ENCODE measurements around the gene PCBD1. TPM values are rescaled to one million over a fixed set of nuclear protein-coding genes. Genes with fewer than 3 reads are reported as not detected.
"Not testable (repeated sequence)": the region's sequence is repeated elsewhere in the genome, so short reads cannot be mapped to it uniquely, and the experiment has no call there.

PCBD1 gene
- total RNA-seq, 1 donor from 2014 or later: 41.1 TPM

GRCh38 chr10:70885481-70885880 is 2.9 kb downstream of the PCBD1 start:
- intact Hi-C loops (cut with DNase I): no loop called here
- ATAC-seq: no peak
- DNase-seq (ENCODE audit: low spot score): no peak

- DNase-seq (ENCODE audit: low spot score) (no peak), ATAC-seq (no peak)
- intact Hi-C loops (cut with DNase I): no loop called here
Observed at GRCh38 chr10:70884741-70885140, 3.6 kb downstream of the PCBD1 start.

DNA sequence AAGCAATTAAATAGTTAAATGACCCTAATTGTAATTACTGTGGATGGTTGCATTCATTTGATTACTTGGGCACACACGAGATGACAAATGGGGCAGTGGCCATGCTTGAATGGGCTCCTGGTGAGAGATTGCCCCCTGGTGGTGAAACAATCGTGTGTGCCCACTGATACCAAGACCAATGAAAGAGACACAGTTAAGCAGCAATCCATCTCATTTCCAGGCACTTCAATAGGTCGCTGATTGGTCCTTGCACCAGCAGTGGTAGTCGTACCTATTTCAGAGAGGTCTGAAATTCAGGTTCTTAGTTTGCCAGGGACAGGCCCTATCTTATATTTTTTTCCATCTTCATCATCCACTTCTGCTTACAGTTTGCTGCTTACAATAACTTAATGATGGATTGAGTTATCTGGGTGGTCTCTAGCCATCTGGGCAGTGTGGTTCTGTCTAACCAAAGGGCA is 8.3 kb downstream of the PCBD1 start:
- ATAC-seq: peak; percentile 82
- DNase-seq (ENCODE audit: low spot score): peak; percentile 86
- intact Hi-C loops (cut with DNase I): no loop called here

DNA sequence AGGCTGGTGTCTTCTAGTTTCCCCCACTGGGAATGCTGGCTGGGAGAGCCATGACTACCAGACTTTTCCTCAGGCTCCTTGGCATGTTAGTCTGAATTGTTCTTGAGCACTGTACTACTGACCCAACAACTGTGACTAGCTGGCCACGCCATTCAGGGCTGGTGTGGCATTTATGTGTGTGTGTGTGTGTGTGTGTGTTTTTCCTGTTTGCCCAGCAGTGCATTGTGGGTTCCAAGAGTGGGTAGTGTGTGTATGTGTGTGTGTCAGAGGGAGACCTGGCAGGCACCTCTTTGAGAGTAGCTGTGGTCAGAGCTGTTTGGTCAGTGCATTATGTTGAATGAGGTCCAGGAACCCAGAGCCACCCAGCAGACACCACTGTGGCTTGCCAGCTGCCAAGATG is 9.2 kb downstream of the PCBD1 start:
- DNase-seq (ENCODE audit: low spot score) (no peak), ATAC-seq (no peak)
- intact Hi-C loops (cut with DNase I): loop anchor here (2.0 kb wide), 1 partner anchor 62 kb away; no protein-coding TSS in a partner anchor

DNA sequence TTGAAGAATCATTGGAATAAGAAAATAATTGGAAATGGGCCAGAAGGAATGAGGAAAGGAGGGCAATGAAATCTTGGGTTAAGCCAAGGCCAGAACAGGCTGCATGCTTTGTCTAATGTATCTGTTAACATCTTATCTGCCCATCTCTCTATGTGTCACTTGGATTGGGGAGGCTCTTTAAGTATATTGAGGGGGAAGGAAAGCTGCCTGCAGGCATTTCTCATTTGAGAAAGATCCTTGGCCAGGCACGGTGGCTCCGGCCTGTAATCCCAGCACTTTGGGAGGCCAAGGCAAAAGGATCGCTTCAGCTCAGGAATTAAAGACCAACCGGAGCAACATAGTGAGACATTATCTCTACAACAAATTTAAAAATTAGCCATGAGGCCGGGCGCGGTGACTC is 14.3 kb downstream of the PCBD1 start:
- DNase-seq (ENCODE audit: low spot score) (no peak), ATAC-seq (no peak)
- intact Hi-C loops (cut with DNase I): no loop called here

DNA sequence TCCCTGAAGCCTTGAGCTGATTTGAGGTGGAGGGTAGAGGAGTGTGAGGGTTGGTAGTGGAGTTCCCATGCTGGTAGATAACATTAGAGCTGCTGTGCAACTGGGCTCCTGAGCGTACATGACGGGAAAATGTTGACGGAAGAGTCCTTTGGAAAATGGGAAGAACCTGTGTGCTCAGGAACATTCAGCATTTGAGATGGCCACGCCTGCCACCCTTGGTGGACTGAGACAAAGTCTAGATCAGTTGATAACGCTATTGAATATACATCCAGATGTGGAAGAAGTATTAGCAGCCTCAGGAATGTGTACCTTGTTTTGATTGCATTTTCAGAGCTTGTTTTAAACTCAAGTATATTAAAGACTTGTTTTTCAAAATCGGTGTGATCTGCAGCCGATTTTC is 16.1 kb downstream of the PCBD1 start:
- no peak for DNase-seq (ENCODE audit: low spot score)
- no peak for ATAC-seq
- intact Hi-C loops (cut with DNase I): no loop called here

GRCh38 chr10:70866424-70866823 is 21.9 kb downstream of the PCBD1 start:
- DNase-seq (ENCODE audit: low spot score): no peak
- peak; percentile 89 for ATAC-seq
- intact Hi-C loops (cut with DNase I): no loop called here

DNA sequence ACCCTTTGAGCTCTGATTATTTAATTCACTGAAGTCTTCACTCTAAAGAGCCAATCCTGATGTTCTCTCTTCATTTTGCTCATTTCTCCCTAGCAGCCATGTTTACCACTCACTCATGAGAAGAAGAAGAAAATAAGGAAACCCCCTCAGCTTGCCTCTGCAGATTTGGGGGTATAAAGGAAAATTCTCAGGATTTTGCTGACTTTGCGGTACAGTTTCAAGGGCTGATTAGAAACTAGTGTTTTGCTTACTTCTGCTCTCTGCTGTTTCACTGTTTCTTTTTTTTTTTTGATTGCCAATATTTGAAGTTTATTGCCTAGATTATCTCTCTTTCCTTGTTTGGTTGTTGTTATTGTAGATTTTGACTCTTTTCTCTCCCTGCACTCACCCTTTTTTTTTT is 23.4 kb downstream of the PCBD1 start:
- no peak for ATAC-seq
- intact Hi-C loops (cut with DNase I): no loop called here

DNA sequence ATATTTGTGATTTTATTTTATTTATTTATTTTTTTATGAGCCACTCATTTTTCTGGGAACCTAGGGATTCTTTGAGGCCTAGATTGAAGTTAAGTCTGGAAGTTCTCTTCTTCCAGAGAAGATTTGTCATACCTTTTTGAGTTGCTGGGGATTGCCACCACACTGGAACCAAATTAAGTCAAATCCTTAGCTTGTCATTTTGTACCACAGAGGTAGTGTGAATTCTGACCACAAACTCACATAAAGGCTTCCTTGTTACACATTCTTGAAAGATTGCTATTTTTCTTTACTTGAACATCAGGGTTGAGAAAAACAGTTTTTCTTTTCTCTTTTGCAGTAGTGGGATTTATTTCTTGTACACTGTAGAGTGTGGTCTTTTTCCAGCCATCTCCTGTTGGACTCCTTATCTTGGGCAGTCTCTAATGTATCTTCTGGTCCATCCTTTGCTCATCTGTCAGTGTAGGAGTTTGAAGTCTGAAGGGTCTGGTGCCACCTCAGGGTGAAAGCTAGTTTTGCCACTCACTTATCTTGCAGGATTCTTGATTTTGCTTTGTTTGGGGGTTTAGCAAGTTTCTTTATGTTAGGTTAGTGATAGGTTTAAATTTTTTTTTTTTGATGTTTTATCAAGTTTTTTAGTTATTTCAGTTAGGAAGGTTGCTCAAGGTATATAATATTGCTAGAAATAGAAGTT is 24.8 kb downstream of the PCBD1 start:
- intact Hi-C loops (cut with DNase I): no loop called here
- DNase-seq (ENCODE audit: low spot score): no peak
- no peak for ATAC-seq

More for the DNA sequence above, 23.4 kb downstream of the PCBD1 start:
- DNase-seq (ENCODE audit: low spot score): no peak

DNA sequence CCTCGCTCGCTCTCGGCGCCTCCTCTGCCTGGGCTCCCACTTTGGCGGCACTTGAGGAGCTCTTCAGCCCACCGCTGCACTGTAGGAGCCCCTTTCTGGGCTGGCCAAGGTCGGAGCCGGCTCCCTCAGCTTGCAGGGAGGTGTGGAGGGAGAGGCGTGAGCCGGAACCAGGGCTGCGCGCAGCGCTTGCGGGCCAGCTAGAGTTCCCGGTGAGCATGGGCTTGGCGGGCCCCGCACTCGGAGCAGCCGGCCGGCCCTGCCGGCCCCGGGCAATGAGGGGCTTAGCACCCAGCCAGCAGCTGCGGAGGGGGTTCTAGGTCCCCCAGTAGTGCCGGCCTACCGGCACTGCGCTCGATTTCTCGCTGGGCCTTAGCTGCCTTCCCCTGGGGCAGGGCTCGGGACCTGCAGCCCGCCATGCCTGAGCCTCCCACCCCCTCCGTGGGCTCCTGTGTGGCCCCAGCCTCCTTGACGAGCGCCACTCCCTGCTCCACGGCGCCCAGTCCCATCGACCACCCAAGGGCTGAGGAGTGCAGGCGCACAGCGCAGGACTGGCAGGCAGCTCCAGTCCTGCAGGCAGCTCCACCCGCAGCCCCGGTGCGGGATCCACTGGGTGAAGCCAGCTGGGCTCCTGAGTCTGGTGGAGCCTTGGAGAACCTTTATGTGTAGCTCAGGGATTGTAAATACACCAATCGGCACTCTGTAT is 26.7 kb downstream of the PCBD1 start:
- ATAC-seq; intact Hi-C loops (cut with DNase I); DNase-seq (ENCODE audit: low spot score): not testable (repeated sequence)

- ATAC-seq (no peak), DNase-seq (ENCODE audit: low spot score) (no peak)
- intact Hi-C loops (cut with DNase I): no loop called here
Observed at GRCh38 chr10:70858759-70859158, 29.6 kb downstream of the PCBD1 start.

- no peak for ATAC-seq
- intact Hi-C loops (cut with DNase I): no loop called here
- no peak for DNase-seq (ENCODE audit: low spot score)
Observed at GRCh38 chr10:70856454-70856853, 31.9 kb downstream of the PCBD1 start.

GRCh38 chr10:70853457-70853856 is 34.9 kb downstream of the PCBD1 start:
- DNase-seq (ENCODE audit: low spot score) (no peak), ATAC-seq (no peak)
- intact Hi-C loops (cut with DNase I): no loop called here

DNA sequence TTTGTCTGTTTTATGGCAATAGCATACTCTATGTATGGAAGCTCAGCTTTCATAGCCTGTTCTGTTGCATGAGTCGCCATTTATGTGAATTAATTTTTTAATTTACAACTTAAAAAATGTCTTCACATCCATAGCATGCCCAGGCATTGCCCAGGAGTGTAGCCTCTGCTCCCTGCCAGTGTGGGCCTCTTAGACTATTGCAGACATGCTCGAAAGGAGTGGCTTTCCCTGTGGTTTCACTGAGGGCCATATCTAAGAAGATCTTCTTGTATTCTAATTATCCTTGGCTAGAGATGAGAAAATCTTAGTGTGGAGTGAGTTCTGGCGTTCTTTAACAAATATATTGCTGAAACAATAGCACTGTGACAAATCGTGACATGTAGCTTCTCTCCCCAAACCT is 35.3 kb downstream of the PCBD1 start:
- ATAC-seq: no peak
- intact Hi-C loops (cut with DNase I): no loop called here
- DNase-seq (ENCODE audit: low spot score): no peak

DNA sequence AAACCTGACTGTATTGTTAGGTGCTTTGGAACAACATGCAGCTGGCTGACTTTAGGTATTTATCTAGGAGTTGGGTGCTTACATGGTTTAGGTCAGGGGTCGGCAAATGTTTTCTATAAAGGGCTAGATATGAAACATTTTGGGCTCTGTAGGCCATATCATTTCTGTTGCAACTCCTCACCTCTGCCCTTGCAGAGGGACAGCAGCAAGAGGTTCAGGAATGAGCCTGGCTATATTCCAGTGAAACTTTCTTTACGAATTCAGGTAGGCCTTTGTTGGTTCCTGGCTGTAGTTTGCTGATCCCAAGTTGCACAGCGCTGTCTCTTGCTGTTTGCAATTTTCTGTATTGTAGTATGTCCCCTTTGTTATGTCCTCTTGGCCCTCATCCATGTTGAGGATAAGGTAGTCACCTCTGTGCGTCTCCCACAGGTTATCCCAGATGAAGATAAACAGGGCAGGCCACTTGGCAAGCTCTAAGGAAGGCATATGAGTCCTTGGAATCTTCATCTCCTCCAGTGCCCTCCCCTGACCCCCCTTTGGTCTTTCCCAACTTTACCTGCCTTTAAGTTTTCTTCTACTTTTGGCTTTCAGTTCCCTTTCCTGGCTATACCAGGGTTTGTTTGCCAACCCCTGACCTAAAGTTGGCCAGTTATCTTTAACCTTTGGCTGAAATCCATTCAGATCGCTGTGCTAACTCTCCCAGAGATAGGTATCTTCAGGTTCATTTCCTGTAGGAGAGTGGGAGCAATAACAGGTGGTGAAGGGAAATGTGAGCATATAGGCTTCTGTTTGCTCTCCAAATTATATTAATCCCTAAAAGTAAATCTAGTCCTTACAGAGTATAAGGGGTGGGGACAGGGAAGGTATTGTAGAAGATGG is 36.5 kb downstream of the PCBD1 start:
- intact Hi-C loops (cut with DNase I): no loop called here
- no peak for DNase-seq (ENCODE audit: low spot score)
- ATAC-seq: no peak

DNA sequence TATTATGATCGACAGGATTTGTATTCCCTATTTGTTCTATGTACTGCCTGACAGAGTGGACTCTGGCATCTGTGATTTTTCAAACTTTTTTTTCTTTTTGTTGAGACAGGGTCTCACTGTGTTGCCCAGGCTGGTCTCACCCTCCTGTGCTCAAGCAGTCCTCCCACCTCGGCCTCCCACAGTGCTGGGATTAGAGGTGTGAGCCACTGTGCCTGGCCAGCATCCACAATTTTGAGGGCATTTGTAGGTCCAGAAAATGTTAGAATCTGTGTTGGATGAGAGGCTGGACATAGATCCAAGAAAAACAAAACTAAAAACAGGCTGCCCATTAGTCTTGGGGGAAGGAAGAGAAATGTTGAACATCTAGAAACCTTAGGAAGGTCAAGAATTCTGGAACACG is 38.3 kb downstream of the PCBD1 start:
- intact Hi-C loops (cut with DNase I): no loop called here
- ATAC-seq: no peak
- no peak for DNase-seq (ENCODE audit: low spot score)

DNA sequence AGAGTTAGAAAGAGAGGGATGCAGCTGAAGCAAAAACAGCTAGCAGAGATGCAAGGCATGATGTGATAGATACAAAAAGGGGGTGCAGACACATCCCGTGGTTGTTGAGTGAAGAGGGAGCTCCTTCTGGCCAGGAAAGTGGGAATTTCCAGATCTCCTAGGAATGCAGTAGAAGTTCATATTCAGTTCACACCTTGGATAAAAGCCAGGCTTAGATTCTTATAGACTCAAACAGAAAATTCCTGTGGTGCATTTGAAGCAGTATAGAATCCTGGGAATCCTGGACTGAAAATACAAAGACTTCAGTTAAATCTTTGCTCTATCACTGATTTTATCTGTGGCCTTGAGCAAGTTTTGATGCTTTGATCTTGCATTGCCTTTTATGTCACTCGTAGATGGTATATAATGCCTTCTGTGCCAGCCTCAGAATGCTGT is 38.8 kb downstream of the PCBD1 start:
- intact Hi-C loops (cut with DNase I): no loop called here
- ATAC-seq (no peak), DNase-seq (ENCODE audit: low spot score) (no peak)

DNA sequence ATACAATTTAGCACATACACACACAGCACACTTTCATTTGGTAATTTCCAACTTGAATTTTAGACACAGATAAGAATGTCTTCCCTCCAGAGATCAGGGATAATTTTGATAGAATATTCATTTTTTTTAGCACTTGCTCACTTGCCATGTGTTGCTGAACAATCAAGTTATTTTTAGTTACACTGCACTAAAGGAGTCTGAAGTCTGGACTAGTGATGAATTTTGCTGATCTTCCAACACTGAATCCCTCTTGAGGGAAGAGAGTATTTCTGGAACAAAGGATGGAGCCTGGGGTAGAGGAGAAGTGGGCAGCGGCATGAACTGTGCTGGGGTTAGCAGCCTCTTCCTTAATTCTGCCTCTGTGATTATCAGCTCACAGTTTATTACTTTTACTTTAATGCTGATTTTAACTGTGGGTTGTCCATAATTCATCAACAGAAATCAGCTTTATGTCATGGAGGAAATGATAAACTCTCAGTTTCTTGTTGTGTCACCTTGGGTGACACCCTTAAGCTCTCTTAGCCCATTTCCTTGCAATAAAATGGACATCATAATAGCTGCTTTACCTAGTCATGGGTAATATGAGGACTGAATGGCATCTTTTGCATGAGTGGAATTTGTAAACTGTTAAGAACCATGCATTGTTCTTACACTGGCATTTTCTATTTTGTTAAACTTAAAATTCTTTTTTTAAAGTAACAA is 40.6 kb downstream of the PCBD1 start:
- no peak for DNase-seq (ENCODE audit: low spot score)
- intact Hi-C loops (cut with DNase I): no loop called here
- ATAC-seq: no peak

DNA sequence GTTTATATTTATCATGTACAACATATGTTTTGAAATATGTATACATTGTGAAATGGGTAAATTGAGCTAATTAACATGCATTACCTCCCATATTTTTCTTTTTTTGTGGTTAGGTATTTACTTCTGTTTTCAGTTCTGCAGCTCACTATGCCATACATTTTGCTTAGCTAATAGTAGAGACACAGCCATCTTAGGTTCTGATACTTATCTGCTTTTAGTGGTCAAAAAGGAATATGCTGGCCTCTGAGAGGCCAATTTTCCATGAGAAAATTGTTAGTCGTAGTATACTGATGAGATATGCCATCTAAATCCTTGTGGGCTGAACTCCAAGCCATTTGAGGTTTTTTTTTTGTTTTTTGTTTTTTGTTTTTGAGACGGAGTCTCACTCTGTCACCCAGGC is 41.6 kb downstream of the PCBD1 start:
- intact Hi-C loops (cut with DNase I): no loop called here
- no peak for DNase-seq (ENCODE audit: low spot score)
- no peak for ATAC-seq

Measured in sciatic nerve (tissue), 2 donors.